ENCODE measurements around the gene HEATR5A.

HEATR5A gene

DNA sequence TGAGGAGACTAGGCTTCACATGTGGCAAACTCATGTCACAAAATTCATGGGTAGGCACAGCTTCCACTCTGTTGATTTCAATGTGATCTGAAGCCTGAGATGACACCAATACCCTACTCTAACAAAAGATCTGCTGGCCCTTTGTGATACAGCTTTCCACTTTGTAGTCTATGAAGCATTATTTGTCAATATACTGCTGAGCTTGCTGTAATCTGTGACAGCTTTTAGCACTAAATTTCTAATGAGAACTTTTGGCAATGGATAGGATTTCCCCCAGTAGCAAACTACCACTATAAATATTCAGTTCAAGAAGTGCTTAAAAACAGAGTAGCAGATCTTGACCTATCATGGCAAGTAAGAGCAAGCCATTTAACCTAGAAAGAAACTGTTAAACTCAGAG, 5.6 kb upstream of the HEATR5A start:
- no peak for FAIRE-seq

DNA sequence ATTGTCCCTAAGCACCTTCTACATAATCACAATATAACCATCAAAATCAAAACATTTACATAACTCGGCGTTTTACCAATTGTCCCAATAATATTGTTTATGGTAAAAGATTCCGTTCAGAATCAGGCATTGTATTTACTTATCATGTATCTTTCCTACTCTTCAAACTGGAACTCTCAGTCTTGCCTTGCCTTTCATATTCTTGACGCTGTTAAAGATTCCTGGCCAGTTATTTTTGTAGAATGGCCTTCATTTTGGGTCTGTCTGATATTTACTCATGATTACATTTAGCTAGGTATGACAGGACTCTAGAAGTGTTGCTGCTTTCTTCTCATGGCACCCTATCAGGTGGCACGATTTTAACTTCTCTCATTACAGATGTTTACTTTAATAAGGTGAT, 850 bp upstream of the HEATR5A start:
- no peak for FAIRE-seq

DNA sequence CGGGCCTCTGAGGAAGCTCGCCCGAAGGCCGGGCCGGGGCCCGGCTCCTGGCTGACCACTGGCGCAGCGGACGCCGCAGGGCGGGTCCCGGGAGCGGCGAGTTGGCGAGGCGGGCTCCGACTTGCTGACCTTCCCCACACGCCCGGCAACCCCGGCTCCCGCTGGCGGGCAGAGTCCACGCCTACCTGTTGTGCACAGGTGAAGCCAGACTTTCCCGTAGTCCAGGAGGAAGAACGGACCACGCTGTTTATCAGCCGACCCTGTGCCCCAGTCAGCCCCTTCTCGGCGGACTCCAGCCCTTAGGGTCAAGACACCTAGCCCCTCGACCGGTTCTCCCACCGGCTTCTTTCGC, 407 bp downstream of the HEATR5A start:
- no peak for FAIRE-seq

DNA sequence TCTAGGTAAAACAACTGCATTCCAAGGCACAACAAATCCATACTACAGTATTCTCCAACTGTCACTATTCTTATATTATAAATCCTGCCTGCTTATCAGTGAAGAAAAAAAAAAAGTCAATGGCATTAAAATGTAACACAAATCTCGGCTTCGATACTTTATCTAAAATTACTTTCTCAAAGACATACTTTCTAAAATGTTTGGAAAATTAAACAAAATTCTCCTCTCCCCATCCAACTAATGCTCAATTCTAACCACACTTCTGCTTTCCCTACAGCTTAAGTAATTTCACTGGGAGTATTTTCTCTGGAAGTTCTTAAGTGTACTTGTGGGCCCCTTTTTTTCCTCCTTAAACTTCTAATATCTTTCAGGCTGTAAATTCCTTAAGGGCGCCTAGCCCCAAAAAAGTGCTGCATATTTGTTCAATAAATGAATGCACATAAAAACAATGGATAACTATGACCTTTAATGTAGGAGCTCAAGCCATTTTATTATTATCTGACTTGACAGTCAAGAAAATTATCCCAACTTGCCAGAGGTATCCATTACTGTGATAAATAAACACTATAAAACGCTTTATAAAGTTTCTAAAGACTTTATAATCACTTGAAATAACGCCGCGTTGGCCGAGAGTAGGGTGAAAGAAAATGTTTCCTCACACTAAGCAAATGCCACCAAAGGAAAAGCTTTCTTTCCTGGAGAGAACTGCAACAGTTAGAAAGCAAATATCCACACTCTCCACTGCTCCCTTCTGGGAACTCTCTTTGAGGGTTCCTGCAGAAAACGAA, 977 bp downstream of the HEATR5A start:
- no peak for FAIRE-seq

DNA sequence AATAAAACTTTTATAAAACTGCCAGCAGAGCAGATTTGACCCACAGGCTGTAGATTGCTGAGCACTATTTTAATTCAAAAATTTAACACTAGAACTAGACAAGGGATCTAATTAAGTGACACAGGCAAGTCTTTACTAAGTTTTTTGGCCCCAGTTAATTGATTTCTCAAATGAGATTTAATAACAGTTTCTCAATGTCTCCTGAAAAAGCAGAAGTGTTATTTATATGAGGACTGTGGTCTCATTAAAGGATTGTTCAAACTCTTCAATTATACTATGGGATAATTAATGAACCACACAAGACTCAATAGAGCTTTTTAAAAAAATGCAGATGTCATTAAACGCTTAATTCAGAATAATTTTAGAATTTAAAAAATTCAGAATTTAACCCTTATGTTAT, 1.9 kb downstream of the HEATR5A start:
- no peak for FAIRE-seq

DNA sequence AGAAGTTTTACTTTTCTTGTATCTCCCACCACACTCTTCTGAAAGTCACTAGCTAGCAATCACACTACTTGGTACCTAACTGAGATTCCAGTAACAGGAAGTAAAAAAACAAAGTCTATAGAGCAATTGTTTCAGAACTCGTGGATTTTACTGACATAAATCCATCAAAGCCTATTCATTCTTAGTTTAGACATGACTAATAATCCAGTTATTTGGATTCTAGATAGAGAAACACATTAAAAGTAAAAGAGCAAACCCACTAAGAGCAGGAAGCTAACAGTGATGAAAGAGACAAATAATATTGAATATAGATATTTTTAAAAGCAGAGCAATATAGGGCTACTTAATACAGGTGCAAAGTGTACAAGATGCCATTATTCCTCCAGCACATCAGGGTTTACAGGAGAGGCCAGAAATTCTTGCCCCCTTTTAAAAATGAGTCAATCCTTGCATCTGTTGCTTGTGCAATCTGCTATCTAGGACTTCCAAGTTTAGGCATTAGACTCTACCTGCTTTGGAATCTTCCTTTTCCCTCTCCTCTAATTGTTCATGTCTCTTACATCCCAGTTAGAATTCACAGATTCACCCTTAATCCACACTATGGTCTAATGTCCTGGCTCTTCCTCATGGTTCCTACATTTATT, 6.0 kb downstream of the HEATR5A start:
- FAIRE-seq, result no peak

DNA sequence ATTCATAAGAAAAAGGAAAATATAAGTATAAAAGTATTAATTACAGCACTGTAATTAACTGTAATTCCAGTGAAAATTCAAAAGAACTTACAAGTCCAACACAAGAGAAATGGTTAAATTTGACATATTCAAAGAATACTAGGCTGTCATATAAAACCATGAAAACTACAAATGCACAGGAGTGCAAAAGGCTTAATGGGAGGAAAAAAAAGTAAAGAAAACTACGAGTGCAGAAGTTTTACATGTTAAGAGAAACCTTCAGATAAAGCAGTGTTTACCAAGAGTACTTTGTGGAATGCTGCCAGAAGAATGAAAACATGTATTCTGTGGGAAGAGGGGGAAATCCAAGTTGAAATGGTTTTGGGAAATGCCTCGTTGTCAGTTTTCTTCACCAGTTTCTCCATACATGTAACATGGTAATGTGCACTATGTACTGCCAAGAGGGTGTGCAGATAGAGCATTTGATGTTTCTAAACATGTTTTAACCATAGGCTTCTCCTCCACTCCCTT, 9.1 kb downstream of the HEATR5A start:
- FAIRE-seq, result no peak

DNA sequence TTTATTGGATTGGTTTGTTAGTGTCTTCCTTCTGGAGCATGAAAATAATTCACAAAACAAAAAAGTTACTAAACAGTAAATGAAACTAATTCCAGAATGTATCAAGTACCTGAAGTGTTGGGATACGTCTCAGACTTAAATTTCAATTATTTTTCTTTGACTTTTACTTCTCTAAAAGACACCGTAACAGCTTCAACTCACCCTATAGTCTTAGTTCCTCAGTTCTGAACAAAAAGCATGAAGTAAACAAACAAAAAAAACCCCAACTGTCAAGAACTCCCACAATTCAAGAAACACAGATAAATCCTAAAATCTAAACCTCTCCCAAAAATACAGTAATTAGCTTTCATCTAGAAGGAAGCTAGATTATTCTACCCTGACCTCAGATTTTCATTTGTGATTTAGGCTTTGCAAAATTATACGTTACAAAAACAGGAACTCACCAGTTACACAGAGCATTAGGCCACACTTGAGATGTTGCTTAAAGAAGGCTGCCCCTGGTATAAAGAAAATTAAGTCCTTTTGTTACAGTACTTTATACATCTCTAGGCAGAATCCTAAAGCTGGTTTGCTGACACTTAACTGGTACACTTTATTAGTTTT, 10.2 kb downstream of the HEATR5A start:
- no peak for FAIRE-seq

DNA sequence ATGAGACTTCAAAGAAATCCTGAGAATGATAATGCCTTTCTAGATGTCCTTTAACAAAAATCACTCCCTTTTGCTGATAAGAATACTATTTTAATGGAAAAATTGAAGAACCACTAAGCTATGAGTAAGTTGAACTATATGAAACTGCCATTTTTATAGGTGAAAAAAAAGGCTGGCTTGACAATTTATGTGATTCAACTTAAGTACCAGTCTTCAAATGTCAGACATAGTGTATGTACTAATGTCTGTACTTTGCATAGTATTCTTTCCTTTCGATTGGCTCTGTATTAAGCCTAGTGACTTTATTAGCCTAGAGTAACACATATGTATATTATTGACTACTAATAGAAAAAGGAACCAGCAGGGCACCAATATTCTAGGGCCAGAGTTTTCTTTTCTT, 11.9 kb downstream of the HEATR5A start:
- FAIRE-seq, result no peak

DNA sequence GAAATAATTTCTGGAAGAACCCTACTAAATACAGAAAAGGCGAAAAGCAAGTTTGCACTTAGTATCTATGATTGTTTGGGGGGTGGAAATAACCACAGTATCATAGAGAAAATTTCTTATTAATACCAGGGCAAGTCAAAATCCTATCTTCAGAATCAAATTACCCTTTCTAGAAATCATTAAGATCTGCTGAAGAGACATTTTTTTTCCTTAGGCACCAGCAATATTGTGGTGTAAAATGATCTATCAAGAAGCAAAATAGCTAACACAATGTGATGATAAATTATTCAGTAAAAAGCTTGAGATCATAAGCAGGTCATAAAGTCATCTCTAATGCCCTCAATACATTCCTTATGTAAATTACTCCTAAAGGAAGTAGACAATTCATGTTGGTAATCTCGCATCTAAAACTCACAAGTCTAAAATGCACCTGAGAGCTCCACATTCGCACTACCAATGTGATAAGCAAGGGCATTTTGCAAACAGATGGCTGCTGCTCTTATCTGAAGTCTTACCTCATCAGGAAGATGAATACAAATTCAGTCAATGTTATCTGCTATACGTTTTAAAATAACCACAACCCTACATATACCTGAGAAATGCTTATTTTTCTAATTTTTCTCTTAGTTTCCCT, 14.6 kb downstream of the HEATR5A start:
- FAIRE-seq, result no peak

DNA sequence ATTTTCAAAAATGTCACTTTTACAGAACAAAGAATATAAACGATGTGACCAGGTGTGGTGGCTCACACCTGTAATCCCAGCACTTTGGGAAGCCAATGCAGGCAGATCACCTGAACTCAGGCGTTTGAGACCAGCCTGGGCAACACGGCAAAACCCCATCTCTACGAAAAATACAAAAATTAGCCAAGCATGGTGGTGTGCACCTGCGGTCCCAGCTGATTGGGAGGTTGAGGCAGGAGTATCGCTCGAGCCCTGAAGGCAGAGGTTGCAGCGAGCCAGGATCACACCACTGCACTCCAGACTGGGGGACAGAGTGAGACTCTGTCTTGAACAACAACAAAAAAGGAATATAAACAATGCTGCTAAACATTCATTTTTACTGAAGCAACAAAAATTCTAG, 15.2 kb downstream of the HEATR5A start:
- no peak for FAIRE-seq

DNA sequence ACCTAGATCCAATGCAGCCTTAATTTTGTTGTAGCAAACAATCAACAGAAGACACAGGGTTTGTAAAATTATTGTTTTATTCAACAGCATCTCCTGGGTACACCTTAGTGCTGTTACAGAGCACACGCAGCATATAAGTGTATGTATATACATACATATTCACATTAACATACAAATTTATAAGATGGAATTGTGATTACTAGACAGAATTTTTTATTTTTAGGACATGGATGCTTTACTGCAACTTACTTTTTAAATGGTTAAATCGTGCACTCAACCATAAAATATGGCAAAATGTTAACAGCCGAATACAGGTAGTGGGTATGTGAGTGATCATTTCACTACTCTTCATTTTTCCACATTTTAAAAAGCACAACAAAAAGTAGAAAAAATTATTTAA, 16.6 kb downstream of the HEATR5A start:
- no peak for FAIRE-seq

DNA sequence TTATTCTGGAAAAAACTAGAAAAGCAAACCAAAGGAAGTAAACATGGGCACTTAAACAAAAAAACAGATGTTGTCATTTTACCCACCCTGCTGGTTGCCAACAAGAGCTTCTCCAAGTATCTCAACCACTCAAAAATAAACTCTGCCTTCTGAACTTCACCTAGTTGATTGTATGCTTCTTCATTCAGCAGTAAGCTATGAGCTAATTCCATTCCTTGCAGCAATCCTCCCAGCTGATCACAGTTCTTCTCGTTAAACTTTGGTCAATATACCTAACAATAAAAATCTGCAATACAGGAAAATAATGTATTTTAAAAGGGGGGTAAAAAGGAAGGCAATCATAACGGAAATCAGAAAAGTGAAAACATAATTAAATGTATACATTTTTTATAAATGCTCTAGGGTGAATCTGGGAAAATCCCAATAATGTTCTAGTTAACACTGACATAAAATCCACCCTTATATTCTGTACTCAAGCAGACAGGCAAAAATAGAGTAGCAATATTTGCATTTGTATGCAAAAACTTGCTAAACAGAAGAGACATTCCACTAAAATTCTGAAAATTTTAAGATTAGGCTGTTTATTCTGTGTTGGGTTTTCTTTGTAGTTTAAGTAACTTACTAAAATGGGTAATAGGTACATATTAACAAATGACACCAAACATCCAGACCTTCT, 17.4 kb downstream of the HEATR5A start:
- no peak for FAIRE-seq

DNA sequence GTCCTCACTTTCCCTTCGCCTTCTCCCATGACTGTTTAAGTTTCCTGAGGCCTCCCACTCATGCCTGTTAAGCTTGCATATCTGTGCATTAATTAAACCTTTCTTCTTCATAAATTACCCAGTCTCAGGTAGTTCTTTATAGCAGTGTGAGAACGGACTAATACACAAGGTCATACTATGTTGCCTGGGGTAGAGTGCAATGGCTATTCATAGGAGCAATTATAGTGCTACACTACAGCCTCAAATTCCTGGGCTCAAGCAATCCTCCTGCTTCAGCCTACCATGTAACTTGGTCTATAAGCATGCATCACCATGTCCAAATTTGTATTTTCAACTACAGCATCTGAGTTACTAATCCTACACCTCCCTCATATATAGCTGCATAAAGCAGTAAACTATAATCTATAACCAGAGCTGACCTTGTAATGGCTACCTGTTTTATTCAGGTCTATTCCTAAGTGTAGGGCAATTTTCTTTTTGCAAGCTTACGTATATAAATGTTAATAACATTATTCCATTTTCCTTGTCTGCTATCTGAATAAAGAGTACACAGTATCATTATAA, 18.9 kb downstream of the HEATR5A start:
- FAIRE-seq, result no peak

DNA sequence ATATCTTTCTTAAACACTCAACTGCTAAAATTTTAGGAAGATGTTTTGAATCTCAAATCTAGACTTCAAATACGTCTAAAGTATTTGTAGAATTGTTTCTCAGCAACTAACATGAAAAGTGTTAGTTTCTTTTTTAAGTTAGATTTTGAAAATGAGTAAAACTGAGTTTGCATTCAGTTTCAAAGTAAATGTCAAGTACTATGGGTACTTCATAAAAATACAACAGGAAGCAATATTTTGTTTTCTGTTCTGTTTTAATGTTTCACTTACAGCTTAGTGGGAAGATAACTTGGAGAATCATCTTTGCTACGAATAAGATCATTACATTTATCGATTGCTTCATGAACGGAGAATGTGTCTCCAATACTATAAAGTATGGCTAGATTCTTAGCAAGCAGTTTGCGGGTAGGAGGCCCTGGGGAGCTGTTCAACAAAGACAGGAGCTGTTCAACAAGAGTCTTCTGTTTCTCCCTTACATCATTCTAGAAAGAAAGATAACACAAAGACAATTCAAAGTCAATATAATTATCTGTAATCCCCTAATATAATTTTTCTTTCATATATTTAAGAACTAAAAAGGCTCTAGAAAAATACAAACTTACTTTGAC, 20.2 kb downstream of the HEATR5A start:
- peak; percentile 32 for FAIRE-seq

DNA sequence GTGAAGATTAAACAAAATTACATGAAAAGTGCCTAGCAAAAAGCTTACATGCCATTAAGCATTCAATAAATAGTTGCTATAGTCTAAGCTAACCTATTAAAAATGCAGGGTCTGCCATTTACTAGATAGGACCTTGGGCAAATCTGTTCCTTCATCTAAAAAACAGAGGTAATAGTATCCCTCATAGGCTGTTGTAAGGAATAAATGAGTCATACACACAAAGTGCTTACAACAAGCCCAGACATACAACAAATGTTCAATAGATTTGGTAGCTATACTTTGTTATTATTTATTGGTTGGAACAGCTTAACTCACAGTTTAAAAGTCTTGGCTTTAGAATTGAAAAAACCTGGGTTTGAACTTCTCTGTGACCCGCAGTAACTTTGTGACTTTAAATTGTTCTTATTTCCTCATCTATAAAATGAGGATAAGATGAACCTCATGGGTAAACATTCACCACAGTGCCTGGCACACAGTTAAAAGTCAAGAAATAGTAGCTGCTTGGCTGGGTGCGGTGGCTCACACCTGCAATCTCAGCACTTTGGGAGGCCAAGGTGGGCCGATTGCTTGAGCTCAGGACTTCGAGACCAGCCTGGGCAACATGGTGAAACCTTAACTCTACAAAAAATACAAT, 24.7 kb downstream of the HEATR5A start:
- FAIRE-seq, result no peak

DNA sequence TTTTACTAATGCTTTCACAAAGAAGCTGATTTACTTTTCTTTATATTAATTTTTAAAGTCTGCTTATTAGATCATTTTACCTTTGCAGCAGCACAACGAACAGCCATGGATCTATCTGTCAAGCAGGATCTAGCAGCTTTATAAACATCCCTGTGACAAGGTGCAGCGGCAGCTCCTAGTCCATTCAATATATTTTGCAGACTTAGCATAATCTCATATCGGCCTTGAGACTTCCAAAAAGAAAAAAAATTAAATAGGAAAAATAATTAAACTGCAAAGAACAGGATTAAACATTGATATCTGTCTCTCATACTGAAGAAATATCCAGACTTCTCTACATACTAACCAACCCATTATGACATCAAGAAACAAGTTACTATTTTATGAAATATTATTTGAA, 25.2 kb downstream of the HEATR5A start:
- FAIRE-seq, result no peak

DNA sequence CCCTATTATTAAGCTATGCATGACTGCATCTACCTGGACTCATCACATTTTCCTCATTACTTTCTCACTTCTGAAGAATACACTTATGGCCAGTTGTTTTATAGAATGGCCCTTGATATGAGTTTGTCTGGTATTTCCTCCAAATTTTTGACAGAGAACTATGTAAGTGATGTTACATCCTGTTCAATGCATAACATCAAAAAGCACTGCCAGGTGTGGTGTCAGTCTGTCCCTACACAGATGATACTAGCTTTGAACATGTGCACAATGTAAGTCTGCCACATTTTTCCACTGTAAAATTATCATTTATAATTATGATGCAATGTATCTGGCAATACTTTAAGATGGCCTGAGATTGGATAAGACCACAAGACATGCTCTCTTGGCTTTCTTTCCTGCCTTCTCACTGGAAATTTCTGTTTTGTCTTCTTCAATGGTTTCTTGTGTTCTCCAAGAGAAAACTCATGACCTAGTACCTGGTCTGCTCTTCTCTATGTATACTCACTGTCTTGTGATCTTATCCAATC, 28.3 kb downstream of the HEATR5A start:
- FAIRE-seq, result no peak

DNA sequence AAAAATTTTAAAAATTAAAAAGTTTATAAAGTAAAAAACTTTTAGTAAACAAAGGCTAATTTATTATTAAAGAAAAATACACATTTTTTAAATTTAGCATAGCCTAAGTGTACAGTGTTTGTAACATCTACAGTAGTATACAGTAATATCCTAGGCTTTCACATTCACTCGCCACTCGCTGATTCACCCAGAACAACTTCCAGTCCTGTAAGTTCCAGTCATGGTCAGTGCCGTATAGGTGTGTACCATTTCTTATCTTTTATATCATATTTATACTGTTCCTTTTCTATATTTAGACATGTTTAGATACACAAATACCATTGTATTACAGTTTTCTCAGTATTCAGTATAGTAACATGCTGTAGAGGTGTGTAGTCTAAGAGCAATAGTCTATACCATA, 28.9 kb downstream of the HEATR5A start:
- FAIRE-seq, result no peak

DNA sequence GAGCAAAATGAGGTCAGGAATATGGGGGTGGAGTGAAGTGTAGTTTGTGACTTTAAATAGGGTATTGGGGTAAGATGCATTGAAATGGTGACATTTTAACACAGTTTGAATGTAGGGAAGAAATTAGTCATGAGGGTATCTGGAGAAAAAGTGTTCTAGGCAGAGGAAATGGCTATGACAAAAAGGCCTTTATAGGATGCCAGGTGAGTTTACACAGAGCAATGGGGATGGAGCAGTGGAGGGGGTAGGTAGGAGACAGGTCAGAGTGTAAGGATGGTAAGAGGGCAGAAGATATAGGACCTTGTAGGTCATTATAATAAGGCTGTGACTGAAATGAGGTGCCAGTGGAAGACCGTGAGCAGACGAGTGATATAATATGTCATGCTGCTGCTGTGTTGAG, 30.4 kb downstream of the HEATR5A start:
- no peak for FAIRE-seq

DNA sequence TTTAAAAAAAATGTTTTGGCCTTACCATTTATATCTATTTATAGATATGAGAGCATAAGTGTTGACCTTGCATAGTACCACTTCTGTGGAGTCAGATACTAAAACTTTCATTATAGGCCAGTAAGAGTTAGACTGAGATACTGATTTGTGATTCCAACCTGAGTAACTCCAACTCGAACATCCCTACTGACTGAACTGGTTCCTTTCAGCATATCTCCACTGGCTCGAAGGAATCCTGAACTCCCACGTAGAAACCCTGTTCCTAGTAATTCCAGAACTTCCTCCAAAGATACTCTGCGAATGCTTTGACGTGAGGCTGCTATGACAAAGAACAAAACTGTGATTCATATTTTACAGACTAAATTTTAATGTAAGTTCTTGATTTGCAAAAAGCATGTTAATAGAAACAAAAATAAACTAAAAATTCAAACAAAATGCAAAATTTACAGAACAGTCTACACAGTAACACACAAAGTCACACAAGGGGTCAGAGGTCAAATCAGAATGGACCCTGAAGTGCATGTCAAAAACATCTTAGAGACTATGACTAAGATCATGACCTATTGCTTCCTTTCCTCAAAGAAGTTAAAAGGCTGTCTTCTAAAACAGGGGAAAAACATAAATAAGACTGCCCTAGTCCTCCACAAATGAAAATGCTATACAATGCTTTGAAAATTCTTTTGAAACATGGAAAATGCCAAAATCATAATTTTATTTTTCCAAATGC, 31.5 kb downstream of the HEATR5A start:
- no peak for FAIRE-seq

All from TTC549 (cell line).